Activated CD4-positive, alpha-beta T cell treated with anti-CD3 and anti-CD28 coated beads, Interleukin-2, Interleukin-6, amounts not matched to agents 100 ng/mL and 50 ng/mL, durations not matched to agents 16 hours and 8 hours (primary cell): ENCODE measurements around the gene SPNS2.

Experiments
- DNase-seq: peaks from one replicate; pipeline ENCODE4 v3.0.0-alpha.2; 2020

The SPNS2 gene

DNA sequence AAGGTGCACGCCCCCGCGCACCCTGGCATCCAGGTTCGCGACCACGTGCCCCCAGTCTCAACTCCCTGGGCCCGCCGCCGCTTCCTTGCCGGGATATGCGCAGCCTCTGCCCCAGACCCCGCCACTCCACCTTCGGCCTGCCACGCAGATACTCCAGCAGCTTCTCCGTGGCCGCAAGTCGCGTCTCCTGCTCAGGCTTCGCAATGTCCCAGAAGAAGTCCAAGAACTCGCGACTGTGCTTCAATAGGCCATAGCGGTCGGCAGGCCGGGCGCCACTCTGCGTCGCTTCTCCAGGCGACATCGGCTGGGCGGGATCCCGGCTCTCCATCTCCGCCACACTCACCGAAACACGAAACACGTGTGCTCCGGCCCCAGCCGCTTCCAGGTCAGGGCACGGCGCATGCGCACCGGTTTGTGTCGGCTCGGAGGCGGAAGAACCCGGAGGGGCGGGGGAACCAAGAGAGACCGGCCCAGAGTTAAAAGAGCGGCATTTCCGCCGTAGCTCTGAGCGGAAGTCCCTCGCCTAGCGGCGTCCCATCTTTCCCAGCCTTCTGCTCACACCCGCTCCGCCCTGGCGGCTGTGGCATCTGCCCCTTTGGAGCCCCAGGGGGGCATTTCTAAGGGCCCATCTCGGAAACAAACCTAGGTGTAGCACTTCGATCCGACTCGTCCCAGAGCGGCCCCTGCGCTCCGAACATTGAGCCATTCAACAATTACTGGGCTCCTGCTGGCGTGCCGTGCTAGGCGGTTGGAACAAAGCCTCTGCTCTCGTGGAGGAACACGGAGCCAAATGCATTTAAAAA lies 56.5 kb downstream of the SPNS2 start, which contains the start of gene MYBBP1A:
TSS of gene MYBBP1A (minus strand) at position 388 of the 803 bp plus-strand sequence. CDS start at position 328, 60 bp downstream.
- DNase-seq: peak; percentile 98

DNA sequence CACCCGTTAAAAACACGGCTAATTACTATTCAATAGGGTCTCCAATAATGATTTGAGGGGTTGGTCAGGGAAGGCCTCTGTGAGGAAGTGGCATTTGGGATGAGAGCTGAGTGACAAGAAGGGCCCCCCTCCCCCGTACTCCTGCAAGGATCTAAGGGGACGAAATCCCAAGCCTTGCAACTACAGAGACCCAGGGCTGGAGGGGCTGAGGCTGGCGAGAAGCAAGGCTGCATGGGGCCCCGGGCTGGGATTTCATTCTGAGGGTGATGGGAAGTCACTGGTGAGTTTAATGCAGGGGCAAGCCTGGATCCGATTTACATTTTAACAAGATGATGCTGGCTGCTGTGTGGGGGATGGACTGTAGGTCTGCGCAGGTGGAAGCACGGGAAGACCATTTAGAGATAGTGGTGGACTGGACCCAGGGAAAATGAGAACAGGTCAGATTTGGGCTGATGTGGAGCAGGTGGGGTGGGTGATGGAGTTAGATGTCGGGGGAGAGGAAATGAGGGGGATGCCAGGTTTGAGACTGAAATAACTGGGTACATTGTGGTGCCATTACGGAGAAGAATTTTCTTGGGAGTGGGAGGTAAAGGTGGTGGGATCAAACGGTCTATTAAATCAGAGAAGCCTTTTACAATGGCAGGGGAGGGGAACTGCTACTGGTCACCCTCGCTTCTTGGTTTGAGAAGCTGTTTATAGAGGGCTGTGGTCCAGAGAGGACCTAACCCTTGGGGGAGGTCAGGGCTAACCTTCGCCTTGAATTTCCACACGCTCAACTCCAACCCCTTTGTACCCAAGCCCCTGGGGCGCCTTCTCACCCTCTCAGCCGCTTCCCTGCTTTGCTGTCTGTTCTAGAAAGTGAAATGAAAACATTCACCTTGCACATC lies 57.4 kb downstream of the SPNS2 start:
- DNase-seq: no peak

DNA sequence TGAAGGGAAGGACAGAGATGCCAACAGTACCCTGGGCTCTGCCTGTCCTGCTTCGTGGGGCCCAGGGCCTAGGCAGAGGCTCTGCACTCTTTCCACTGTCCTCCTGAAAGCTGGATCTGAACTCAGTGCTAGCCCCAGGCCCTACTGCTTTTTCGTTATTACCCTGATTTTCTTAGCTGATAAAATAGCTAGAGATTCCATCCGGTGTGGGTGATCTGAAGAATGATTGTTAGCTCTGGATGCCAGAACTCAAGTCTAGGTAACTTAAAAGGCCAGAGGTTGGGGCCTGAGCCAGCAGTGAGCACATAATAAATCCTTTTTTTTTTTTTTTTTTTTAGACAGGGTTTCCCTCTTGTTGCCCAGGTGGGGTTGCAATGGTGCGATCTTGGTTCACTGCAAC lies 58.3 kb downstream of the SPNS2 start:
- no peak for DNase-seq

DNA sequence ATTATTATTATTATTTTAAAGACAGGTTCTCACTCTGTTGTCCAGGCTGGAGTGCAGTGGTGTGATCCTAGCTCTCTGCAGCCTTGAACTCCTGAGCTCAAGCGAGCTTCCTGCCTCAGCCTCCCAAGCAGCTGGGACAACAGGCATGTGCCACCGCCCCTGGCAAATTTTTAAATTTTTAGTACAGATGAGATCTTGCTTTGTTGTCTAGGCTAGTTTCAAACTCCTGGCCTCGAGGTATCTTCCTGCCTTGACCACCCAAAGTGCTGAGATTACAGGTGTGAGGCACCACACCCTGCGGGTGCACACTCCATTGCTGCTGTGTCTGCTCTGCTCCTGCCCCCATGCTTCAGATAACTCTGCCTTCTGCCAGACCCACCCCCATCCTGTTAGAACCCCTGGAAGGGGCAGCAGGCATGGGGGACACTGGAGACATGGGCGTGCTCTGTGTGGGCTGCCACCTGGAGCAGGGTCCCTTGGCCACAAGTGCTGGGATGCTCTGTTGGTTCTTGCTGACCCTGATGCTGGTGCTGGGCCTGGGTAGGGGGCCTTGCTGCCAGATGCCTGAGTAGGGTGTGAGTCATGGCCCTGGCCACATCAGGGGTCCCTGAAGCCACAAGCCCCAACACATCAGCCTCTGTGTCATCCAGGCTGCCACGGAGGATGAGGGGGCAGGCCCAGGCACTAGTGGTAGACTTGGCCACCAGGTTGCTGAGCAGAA lies 59.1 kb downstream of the SPNS2 start:
- no peak for DNase-seq

- no peak for DNase-seq
These were observed 59.8 kb downstream of the SPNS2 start for GRCh38 chr17:4558347-4558971.

DNA sequence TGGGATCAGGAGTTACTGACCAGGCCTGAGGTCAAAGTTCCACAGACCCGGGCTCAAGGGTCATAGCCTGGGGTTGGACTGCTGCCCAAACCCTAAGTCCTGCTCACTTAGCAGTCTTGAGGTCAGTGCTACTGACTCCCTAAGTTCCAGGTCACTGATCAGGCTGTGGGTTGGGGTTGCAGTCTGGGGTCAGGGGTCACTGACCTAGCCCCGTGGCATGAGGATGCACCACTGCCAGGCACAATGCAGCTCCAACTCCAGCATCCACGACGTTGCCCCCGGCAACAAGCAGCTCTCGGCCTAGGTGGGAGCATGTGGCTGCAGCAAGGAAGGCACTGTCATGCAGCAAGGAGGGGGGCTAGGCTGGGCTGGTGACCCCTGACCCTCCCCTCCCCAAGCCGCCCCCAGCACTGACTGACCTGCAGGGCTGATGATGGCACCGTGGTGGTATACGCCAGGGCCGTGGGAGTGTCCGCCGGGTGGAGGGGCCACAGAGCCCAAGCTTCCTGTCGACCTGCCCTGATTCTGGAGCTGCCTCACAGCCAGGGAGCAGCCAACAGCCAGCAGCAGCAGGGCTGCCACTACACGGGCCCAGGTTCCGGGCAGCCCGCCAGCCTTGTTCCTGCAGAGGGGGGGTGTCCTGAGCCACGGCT lies 60.6 kb downstream of the SPNS2 start:
- no peak for DNase-seq

- no peak for DNase-seq
These were observed 61.3 kb downstream of the SPNS2 start for GRCh38 chr17:4559966-4560365.

DNA sequence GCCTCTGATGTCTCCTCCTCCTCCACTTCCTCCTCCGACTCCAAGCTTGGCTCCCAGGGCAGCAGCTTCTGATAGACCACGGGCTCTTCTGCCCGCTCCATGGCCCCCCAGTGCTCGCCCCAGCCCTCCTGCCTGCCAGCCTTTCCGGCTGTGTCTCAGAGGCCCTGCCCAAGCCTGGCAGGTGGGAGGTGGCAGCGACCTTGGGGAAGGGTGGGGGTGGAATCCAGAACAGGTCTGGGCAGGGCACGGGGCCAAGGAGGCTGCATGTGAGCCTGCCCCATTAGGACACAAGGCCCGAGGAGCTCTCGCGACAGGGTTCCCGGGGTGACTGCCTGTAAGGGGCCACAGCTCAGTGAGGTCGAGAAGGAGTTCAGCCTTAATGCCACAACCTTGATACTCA lies 61.7 kb downstream of the SPNS2 start, which contains the start of gene GGT6:
TSS of gene GGT6 (minus strand) at position 157 of the 400 bp plus-strand sequence. CDS start at position 101, 56 bp downstream.
- no peak for DNase-seq

- DNase-seq: no peak
These were observed 62.2 kb downstream of the SPNS2 start for GRCh38 chr17:4560837-4561256.

DNA sequence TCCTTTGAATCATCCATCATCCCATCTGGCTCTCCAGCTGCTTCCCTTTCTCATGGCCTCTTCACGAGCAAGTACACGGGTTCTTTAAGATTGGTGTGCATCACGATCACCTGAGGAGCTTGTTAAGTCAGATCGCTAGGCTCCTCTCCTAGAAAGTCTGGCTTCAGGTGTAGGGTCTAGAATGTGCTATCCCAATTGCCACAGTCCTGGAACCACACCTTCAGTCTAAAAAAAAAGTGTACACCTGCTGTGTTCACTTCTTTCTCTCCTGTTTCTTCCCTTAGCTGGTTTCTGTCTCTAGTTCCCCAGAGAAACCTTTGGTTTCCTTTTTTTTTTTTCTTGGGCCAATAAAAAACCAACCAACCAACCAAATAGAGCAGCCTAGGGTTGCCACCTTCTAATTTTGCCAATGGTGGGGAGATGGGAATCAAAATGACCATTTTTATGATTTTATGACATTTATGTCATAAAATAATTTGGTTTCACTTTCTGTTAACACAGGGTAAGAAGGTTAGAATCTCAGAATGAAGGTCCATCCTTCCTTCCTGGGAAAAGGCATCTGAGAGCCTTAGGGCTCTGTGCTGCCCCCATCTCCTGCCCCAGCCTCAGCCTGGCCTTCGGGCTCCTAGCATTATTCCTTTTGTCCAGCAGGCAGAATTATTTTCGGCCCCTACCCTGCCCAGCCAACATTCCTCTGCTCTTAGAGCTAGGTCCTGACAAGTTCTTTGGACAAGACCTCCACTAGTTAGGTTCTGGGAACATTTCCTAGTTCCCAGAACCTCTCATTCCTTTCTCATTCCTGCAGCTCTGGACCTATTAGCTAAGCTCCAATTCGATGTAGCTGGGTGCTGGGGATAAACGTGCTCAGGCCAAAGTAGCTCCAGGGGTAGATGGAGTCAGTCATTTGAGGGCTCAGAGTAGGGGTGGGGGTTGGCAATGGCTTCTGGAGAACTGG lies 63.6 kb downstream of the SPNS2 start:
- DNase-seq: no peak

DNA sequence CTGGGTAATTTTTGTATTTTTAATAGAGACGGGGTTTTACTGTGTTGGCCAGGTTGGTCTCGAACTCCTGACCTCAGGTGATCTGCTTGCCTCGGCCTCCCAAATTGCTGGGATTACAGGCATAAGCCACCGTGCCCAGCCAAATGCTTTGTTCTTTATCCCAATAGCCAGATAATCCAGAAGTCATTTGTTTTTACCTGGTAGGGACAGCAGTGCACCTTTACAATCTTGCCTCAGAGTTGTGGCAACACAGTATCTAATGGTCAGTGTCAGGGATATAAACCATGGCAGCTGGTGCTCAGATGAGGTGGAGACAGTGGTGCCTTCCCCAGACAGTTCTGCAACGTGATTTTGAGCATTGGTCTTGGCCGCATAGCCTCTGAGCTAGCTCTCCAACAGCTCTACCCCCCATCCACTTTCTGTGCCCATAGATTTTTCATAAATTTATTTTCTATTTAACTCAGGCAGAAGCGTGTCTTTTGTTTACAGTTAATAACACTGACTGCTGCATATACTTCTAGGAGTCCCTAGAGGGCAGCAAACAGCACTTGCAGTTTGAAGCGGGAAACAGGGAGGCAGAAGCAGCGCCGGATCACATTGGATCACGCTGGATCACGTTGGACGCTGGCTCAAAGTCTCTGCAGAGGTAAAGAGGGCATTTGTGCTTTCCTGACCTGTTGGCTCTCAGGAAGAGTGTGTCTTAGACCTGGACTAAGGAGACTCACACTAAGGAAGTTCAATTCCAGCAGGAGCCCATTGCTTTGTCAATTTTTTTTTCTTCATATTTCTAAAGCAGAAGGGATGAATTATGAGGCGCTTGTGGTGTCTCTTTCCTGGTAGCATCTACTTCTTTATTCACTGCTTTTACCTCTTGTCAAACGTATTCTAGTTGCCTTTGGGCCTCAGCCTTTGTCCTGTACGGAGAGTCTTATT lies 66.8 kb downstream of the SPNS2 start:
- DNase-seq: peak; percentile 78

GRCh38 chr17:4566785-4567184 lies 68.1 kb downstream of the SPNS2 start:
- peak; percentile 68 for DNase-seq

- DNase-seq: no peak
These were observed 70.9 kb downstream of the SPNS2 start for GRCh38 chr17:4569591-4569990.

- no peak for DNase-seq
These were observed 73.5 kb downstream of the SPNS2 start for GRCh38 chr17:4572131-4572530.

GRCh38 chr17:4573115-4573514 lies 74.4 kb downstream of the SPNS2 start:
- no peak for DNase-seq

- peak; percentile 78 for DNase-seq
These were observed 75.0 kb downstream of the SPNS2 start for GRCh38 chr17:4573669-4574068.

GRCh38 chr17:4574448-4575045 lies 75.9 kb downstream of the SPNS2 start:
- DNase-seq: no peak

- DNase-seq: no peak
These were observed 77.5 kb downstream of the SPNS2 start for GRCh38 chr17:4576161-4576558.

- DNase-seq: no peak
These were observed 78.1 kb downstream of the SPNS2 start for GRCh38 chr17:4576729-4577322.
